HG03520 (cell line): ENCODE results near the gene TNS3.

Experiments
- ATAC-seq: cut with Tn5 transposase; IDR thresholded peaks from one replicate; pipeline ENCODE4 v1.9.1; 2021; ENCODE audit warnings: mild to moderate bottlenecking, moderate library complexity; ENCODE audit not compliant: unreplicated experiment

The TNS3 gene

GRCh38 chr7:47438411-47439029, 143.4 kb downstream of the TNS3 start:
- no peak for ATAC-seq

GRCh38 chr7:47435889-47436312, 146.0 kb downstream of the TNS3 start:
- ATAC-seq, result no peak

- no peak for ATAC-seq
Measured at GRCh38 chr7:47433564-47433895, 148.4 kb downstream of the TNS3 start.

GRCh38 chr7:47432671-47433563, 149.0 kb downstream of the TNS3 start:
- ATAC-seq, result no peak

DNA sequence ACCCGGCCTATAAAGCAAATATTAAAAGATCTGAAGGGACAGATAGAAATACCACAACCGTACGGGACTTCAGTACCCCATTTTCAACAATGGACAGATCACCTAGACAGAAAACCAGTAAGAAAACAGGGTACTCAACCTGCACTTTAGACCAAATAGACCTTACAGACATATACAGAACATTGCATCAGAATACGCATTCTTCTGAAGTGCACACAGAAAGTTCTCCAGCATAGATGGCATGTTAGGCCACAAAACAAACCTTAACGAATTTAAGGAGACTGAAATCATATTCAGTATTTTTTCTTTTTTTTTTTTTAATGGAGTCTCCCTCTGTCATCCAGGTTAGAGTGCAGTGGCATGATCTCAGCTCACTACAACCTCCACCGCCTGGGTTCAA, 151.5 kb downstream of the TNS3 start:
- ATAC-seq, result no peak

DNA sequence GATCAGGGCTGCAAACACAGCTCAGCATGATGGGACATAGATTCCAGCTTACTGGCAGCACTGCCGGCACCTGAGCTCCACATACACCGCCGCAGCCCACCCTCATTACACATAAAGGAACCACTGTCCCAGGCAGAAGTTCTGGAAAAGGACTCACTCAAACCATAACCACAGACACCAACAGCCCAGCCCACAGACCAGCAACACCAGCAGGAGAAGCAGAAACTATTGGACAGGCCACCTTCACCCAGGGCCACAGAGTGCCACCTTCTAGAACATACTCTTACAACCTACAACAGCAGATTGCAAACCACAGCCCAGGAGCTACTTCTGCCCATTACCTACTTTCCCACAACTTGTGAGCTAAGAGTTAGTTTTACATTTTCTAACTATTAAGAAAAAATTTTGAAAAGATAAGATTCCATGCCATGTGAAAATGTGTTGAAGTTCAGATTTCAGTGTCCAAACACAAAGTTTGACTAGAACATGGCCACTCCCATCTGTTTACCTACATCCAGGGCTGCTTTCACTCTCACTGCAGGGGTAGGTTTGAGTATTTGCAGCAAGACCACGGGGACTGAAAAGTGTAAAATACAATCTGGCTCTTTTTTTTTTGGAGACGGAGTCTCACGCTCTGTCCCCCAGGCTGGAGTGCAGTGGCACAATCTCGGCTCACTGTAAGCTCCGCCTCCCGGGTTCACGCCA, 153.0 kb downstream of the TNS3 start:
- no peak for ATAC-seq

- no peak for ATAC-seq
Measured at GRCh38 chr7:47428052-47428767, 153.7 kb downstream of the TNS3 start.

DNA sequence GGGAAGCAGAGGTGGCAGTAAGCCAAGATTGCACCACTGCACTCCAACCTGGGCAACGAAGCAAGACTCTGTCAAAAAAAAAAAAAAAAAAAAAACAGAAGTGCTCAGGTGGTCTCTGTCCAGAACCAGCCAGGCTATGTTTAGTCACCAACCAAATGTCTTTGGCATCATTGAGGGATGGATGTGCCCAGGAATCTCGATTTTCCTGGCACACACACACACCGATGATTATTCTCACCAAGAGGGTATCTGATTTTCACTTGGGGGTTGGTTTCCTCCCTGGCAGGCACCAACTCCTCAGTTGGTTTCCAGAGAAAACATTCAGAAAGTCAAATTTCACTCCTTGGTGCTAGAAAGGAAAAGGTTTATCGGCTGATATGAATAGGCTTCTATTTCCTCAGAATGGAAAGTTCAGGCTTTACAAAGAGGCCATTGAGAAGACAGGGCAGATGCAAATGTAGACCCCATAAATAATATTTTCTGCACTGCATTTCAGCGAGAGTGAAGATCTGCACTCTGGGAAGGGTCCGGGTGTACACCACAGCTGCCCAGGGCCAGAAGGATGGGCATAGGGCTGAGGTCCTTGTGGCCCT, 154.8 kb downstream of the TNS3 start:
- ATAC-seq, result no peak

GRCh38 chr7:47424523-47424922, 157.4 kb downstream of the TNS3 start:
- no peak for ATAC-seq

DNA sequence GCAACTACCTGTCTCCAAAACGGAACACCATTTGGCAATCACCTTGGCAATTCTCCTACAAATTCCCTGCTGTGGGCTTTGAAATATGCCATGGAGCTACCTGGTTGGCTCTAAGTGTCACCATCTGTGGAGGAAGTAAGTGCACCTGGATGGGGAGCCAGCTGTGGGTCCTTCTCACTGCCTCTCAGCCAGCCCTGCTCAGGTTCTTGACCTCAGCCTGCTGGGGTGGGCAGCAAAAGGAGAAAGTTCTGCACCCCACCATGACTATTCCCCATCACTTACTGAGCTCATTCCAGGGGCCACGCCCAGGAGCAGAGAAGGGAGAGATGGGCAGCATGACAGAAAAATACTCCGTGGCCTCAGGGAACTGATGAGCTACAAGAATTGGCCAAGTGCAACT, 158.7 kb downstream of the TNS3 start:
- no peak for ATAC-seq

DNA sequence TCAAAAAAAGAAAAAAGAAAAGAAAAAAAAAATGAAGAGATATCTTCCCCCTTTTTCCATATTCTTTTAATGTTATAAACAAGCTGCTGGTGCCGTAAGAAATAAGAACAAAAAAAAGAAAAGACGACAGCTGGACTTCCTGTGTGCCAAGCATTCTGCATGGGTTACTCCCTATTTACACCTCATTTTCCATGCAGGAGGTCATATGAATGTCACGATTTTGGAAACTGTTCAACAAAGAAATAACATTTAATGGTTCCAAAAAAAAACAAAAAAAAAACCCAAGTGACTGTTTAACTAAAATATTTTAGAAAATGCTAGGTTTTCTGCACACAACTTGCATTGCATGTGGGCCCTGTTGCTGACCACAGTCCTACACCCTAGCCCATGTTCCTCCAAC, 159.3 kb downstream of the TNS3 start:
- ATAC-seq, result no peak

GRCh38 chr7:47421456-47421855, 160.5 kb downstream of the TNS3 start:
- ATAC-seq, result no peak

DNA sequence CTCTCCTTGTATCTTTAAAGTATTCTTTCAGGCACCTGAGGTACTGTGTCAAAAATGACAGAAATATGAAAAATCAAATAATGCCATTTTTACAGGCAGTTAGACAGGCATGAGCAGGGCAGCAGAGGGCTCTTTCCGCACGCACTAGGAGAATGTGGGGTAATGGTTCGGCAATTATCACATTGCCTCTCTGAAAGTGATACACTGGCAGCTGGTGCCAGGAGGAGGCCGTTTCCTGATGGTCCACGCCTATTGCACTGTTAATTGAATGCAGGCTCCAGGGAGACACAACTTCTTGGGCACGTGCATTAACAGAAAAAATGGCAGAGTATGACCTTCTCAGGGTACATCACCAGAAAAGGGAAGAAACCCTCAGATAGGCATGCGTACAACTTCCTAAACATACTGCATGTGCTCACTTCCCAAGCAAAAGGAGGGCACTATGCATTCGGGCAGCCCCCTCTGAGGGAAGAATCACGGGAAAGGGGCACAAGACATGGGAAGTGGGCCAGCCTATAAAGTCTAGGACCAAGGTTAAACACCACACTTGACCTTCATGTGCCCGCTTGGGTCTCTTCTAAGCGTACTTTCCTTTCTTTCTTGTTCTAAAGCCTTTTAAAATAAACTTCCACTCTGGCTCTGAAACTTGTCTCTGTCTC, 161.7 kb downstream of the TNS3 start:
- no peak for ATAC-seq

DNA sequence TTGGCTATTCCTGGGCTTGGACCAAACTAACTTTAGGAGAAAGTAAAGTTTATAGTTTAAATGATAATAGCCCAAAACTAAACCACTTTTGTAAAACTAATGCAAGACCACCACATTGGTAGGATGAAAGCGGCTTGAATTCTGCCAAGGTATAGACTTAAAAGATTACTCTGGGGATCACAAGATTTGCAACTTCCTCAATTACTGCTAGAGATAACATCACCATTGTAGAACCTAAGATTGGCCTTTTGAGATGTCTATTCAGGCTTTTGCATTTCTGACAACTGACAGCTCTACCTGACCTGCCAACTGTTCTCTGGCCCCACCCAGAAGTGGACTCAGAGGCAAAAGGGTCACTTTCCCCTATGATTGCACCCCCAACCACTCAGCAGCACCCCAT, 162.4 kb downstream of the TNS3 start:
- ATAC-seq, result no peak

GRCh38 chr7:47418601-47419309, 163.2 kb downstream of the TNS3 start:
- no peak for ATAC-seq

GRCh38 chr7:47416492-47417480, 165.1 kb downstream of the TNS3 start:
- ATAC-seq, result no peak

DNA sequence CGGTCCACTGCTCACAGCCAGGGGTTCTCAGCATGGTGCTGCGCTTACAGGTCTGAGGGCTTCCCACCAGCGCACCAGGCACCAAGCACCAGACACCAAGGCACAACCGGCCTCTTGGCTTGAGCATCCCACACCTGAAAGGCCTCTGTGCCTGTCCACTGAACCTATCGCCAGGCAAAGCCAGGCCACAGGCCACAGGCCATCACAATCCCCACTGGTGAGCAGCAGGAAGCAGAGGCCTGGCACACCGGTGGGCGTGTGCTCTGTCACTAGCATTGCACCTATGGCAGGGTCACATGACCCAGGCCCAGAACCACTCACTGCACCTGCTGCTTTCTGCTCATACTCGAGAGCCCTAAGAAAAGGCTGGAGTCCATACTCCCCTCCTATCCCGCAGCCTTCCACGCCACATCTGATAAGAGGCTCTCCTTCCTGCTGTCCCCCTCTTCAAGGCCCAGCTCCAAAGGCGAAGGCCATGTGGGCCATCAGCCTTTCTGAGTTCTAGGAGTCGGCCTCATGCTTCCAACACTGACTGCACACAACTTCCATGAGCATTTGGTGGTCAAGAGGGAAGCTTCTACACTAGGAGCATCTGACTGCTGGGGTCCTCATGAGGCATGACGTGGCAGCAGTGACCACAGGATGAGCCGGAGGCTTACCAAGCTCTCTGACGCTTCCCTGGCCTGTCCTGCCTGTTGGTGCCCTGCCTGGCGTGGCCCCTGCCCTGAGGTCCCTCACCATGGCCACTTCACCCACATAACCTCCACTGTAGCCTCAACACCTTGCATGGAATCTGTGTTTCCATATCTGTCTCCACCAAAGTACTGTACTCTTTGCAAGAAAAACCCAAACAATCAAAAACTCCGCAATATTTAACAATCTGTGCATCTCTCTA, 166.3 kb downstream of the TNS3 start:
- ATAC-seq, result no peak
